Measurements from ENCODE around the gene COP1. TPM values are rescaled to one million over a fixed set of nuclear protein-coding genes. Genes with fewer than 3 reads are reported as not detected.
A peak's percentile ranks its signal among the peaks of the same experiment; 100 is the strongest.

The COP1 gene
- total and polyA plus RNA-seq, 2 of the 13 experiments (the other 11 are each of a cell fraction or from before 2014, with no cell fraction given), result 20.5 to 51.3 TPM

- TF ChIP-seq ZNF629 (CRISPR knock-in tag; conservative IDR thresholded peaks at IDR 0.05) (no peak), FOXP1 (IDR thresholded peaks at IDR 0.05) (no peak), FOXP1 (CRISPR knock-in tag; IDR thresholded peaks at IDR 0.05) (peak; percentile 38; the same call in 1 of the 2 replicates), SP1 (IDR thresholded peaks at IDR 0.05) (no peak), SP1 (CRISPR knock-in tag; IDR thresholded peaks at IDR 0.05) (no peak), ZNF549 (CRISPR knock-in tag; IDR thresholded peaks at IDR 0.05) (no peak), ZNF30 (CRISPR knock-in tag; IDR thresholded peaks at IDR 0.05) (no peak), TSC22D2 (CRISPR knock-in tag; IDR thresholded peaks at IDR 0.05; ENCODE audit: borderline replicate concordance) (no peak), DBP (CRISPR knock-in tag; IDR thresholded peaks at IDR 0.05; ENCODE audit: not compliant biosample characterization) (no peak), RARA (CRISPR knock-in tag; IDR thresholded peaks at IDR 0.05) (0 out of 2 replicates have a peak, but pooled peaks have one; percentile 26), REXO4 (CRISPR knock-in tag; IDR thresholded peaks at IDR 0.05; ENCODE audit: borderline replicate concordance) (no peak), NR2F1 (CRISPR knock-in tag; IDR thresholded peaks at IDR 0.05) (peak in 1 of 2 experiments; percentile 48; a peak in 1 of 4 replicates), MED1 (CRISPR knock-in tag; IDR thresholded peaks at IDR 0.05) (no peak), RORA (CRISPR knock-in tag; IDR thresholded peaks at IDR 0.05) (no peak), HNF1B (CRISPR knock-in tag; IDR thresholded peaks at IDR 0.05) (no peak), ZBTB8A (CRISPR knock-in tag; IDR thresholded peaks at IDR 0.05; ENCODE audit: borderline replicate concordance, low read depth) (no peak), PAWR (CRISPR knock-in tag; IDR thresholded peaks at IDR 0.05; ENCODE audit: borderline replicate concordance) (no peak), SOX6 (IDR thresholded peaks at IDR 0.05) (no peak), SOX6 (CRISPR knock-in tag; IDR thresholded peaks at IDR 0.05) (peak; percentile 83), SMARCE1 (IDR thresholded peaks at IDR 0.05; ENCODE audit: borderline replicate concordance) (no peak), PAF1 (CRISPR knock-in tag; IDR thresholded peaks at IDR 0.05) (no peak), FOXP4 (CRISPR knock-in tag; IDR thresholded peaks at IDR 0.05) (0 out of 2 replicates have a peak, but pooled peaks have one; percentile 34), YEATS4 (CRISPR knock-in tag; IDR thresholded peaks at IDR 0.05; ENCODE audit: borderline replicate concordance) (no peak), MAFF (IDR thresholded peaks at IDR 0.05; ENCODE audit: low read depth, low read length) (no peak), ZNF143 (CRISPR knock-in tag; IDR thresholded peaks at IDR 0.05) (no peak)
- TF ChIP-seq, protein P1, sequence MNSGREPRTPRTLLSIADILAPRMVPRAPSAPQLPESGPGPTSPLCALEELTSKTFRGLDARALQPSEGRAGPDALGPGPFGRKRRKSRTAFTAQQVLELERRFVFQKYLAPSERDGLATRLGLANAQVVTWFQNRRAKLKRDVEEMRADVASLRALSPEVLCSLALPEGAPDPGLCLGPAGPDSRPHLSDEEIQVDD (CRISPR knock-in tag; IDR thresholded peaks at IDR 0.05; ENCODE audit: borderline replicate concordance), result no peak
- TF ChIP-seq, protein P2, sequence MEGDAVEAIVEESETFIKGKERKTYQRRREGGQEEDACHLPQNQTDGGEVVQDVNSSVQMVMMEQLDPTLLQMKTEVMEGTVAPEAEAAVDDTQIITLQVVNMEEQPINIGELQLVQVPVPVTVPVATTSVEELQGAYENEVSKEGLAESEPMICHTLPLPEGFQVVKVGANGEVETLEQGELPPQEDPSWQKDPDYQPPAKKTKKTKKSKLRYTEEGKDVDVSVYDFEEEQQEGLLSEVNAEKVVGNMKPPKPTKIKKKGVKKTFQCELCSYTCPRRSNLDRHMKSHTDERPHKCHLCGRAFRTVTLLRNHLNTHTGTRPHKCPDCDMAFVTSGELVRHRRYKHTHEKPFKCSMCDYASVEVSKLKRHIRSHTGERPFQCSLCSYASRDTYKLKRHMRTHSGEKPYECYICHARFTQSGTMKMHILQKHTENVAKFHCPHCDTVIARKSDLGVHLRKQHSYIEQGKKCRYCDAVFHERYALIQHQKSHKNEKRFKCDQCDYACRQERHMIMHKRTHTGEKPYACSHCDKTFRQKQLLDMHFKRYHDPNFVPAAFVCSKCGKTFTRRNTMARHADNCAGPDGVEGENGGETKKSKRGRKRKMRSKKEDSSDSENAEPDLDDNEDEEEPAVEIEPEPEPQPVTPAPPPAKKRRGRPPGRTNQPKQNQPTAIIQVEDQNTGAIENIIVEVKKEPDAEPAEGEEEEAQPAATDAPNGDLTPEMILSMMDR (CRISPR knock-in tag; IDR thresholded peaks at IDR 0.05), result no peak
Observed at GRCh38 chr1:176058686-176059085, 148.4 kb downstream of the COP1 start (continued).

All from HepG2 (cell line).